OCI-LY1 (cell line): Measurements from ENCODE around the gene TLK2.
"Not testable (repeated sequence)": the region's sequence is repeated elsewhere in the genome, so short reads cannot be mapped to it uniquely, and the experiment has no call there.

Source experiments
- EZH2 ChIP-seq: fragments of 200-600 bp; sonication (generic), shearing (Covaris generic); IDR thresholded peaks from 2 replicates; pipeline ENCODE4 v1.8.0; 2017; ENCODE audit warnings: borderline replicate concordance, mixed run types, mild to moderate bottlenecking, antibody characterized with exemption, low read length, moderate library complexity, mixed read lengths
- TF ChIP-seq, protein P1 (sequence below): fragments of 200-600 bp; sonication (generic), shearing (Covaris generic); IDR thresholded peaks from 2 replicates; pipeline ENCODE4 v1.5.1; 2017; ENCODE audit warnings: mild to moderate bottlenecking, antibody characterized with exemption, low read length, moderate library complexity, mixed read lengths

DNA sequence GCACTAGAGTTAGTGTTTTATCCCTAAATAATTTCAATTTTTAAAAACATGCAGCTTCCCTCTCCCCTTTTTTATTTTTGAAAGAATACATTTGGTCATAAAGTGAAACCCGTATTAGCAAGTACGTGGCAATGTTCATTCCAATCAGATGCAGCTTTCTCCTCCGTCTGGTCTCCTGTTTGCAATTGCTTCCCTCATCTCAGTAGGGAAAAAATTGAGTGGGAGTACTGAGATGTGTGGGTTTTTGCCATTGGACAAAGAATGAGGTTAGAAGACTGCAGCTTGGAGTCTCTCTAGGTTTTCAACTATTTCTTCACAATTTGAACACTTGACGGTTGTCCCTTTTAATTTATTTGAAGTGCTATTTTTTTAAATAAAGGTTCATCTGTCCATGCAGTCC lies 134.5 kb downstream of the TLK2 start:
- TF ChIP-seq EZH2: not testable (repeated sequence)
- TF ChIP-seq, protein P1, sequence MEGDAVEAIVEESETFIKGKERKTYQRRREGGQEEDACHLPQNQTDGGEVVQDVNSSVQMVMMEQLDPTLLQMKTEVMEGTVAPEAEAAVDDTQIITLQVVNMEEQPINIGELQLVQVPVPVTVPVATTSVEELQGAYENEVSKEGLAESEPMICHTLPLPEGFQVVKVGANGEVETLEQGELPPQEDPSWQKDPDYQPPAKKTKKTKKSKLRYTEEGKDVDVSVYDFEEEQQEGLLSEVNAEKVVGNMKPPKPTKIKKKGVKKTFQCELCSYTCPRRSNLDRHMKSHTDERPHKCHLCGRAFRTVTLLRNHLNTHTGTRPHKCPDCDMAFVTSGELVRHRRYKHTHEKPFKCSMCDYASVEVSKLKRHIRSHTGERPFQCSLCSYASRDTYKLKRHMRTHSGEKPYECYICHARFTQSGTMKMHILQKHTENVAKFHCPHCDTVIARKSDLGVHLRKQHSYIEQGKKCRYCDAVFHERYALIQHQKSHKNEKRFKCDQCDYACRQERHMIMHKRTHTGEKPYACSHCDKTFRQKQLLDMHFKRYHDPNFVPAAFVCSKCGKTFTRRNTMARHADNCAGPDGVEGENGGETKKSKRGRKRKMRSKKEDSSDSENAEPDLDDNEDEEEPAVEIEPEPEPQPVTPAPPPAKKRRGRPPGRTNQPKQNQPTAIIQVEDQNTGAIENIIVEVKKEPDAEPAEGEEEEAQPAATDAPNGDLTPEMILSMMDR: not testable (repeated sequence)
